AG04450 (cell line): ENCODE data around the gene DHX36. TPM values are rescaled to one million over a fixed set of nuclear protein-coding genes. Genes with fewer than 3 reads are reported as not detected.
A peak's percentile ranks its signal among the peaks of the same experiment; 100 is the strongest.

Source experiments
- CTCF ChIA-PET: fragments of 300-600, 350-600 bp; formaldehyde crosslinking; extraction: SDS; loops from one replicate; lab custom pipeline; 2022; ENCODE audit warnings: antibody characterized with exemption, inconsistent platforms; lab: Charles Lee
- POLR2A ChIA-PET: fragments of 350-600 bp; formaldehyde crosslinking; extraction: SDS; loops from one replicate; lab custom pipeline; 2021; ENCODE audit warnings: antibody characterized with exemption, inconsistent platforms; lab: Yijun Ruan, JAX
- DNase-seq: peaks from one replicate; pipeline ENCODE4 v3.0.0-alpha.2; 2011; ENCODE audit warnings: low read depth, low spot score
- H3K27ac ChIP-seq: one replicate; pipeline ENCODE4 v1.5.1; 2012; ENCODE audit warnings: low read depth, low read length, control low read depth
- H3K27me3 ChIP-seq: one replicate; pipeline ENCODE4 v1.6.0; 2012; ENCODE audit warnings: low read length; ENCODE audit not compliant: control insufficient read depth, insufficient read depth
- H3K4me3 ChIP-seq: 2 replicates; pipeline ENCODE4 v1.5.1; 2011; ENCODE audit warnings: mild to moderate bottlenecking, low read depth, low read length, control low read depth
- H3K9me3 ChIP-seq: 2 replicates; pipeline ENCODE4 v1.5.1; 2012; ENCODE audit warnings: low read length; ENCODE audit not compliant: control insufficient read depth, insufficient read depth
- CTCF ChIP-seq: IDR thresholded peaks from 2 replicates; pipeline ENCODE4 v1.5.1; 2011; ENCODE audit warnings: low read depth, low read length, control low read depth, inconsistent platforms
- polyA plus RNA-seq: library from polyadenylated mRNA; depleted of rRNA; stranded (reverse); fragments of >200 nt; gene quantifications from 2 replicates; pipeline ENCODE4 v1.2.3, GENCODE V29; 2011

DHX36 gene
- polyA plus RNA-seq, 1 experiment: 49.3 TPM

DNA sequence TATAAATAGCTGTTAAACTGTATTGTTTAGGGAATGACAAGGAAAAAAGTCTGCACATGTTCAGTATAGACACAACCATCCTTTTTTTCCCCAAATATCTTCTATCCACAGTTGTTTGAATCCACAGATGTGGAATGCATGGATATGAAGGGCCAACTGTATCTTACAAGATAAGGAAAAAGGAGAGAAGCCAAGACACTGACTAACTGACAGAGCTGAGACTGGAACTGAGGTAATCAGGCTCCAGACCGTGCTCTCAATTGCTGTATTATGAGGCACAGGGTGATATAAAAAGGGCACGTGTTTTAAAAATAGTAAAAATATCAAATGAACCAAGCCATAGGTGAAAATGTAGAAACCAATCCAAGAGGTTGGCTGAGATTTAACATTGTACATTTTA is 49.0 kb downstream of the DHX36 start:
- DNase-seq: no peak
- TF ChIP-seq CTCF: no peak
- Histone ChIP-seq H3K27me3 (no peaks in the 10 kb centered on the region), H3K27ac (no peak overlapping the region), H3K9me3 (no peaks in the 10 kb centered on the region), H3K4me3 (no peak overlapping the region)
- ChIA-PET POLR2A (no interaction called here), CTCF (no interaction called here)

GRCh38 chr3:154274348-154274747 is 49.9 kb downstream of the DHX36 start:
- ChIA-PET CTCF (no interaction called here), POLR2A (no interaction called here)
- DNase-seq: no peak
- no peaks in the 10 kb centered on the region for H3K27me3 ChIP-seq
- no peaks in the 10 kb centered on the region for H3K9me3 ChIP-seq
- no peak overlapping the region for H3K27ac ChIP-seq
- no peak for TF ChIP-seq CTCF
- H3K4me3 ChIP-seq: no peak overlapping the region

DNA sequence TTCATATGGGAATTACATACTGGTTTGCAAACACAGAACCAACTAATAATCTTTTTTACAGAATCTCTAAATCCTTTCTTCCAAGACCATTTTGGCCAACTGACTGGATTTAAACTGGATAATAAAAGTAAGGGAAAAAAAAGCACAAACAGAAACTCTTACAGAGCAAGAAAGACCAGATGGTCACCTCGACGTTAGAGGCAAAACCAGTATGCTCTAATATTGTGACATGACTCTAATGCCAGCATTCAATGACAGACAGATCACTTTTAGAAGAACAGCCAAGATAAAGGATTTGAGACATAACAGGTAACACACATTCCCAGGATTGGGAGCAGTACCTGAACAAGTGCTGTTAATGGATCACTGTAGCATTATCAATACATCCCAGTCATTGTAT is 50.9 kb downstream of the DHX36 start:
- CTCF ChIA-PET: no interaction called here
- POLR2A ChIA-PET: no interaction called here
- TF ChIP-seq CTCF: no peak
- H3K9me3 ChIP-seq: no peaks in the 10 kb centered on the region
- H3K4me3 ChIP-seq: no peak overlapping the region
- H3K27ac ChIP-seq: no peak overlapping the region
- no peaks in the 10 kb centered on the region for H3K27me3 ChIP-seq
- no peak for DNase-seq

- TF ChIP-seq CTCF: no peak
- Histone ChIP-seq H3K4me3 (no peak overlapping the region), H3K27me3 (no peaks in the 10 kb centered on the region), H3K27ac (no peak overlapping the region), H3K9me3 (no peaks in the 10 kb centered on the region)
- DNase-seq: no peak
- CTCF ChIA-PET: interaction anchor here (0.9 to 4.1 kb wide), 15 partner anchors 10 to 284 kb away, joined by 3 to 57 read pairs (median 7); no protein-coding TSS in a partner anchor
- POLR2A ChIA-PET: no interaction called here
These were observed 69.8 kb downstream of the DHX36 start for GRCh38 chr3:154254527-154254926.

- no peaks in the 10 kb centered on the region for H3K9me3 ChIP-seq
- H3K27me3 ChIP-seq: no peaks in the 10 kb centered on the region
- H3K4me3 ChIP-seq: no peak overlapping the region
- no peak overlapping the region for H3K27ac ChIP-seq
- TF ChIP-seq CTCF: peak; percentile 97
- ChIA-PET POLR2A (no interaction called here), CTCF (interaction anchor here (0.5 to 4.1 kb wide), 93 partner anchors 8 to 1449 kb away, joined by 3 to 57 read pairs (median 4); partner anchors contain the start of gene ARHGEF26)
- DNase-seq: peak; percentile 72
These were observed 71.3 kb downstream of the DHX36 start for GRCh38 chr3:154252759-154253638.
